ENCODE measurements around the gene TMEM170B.

The TMEM170B gene

GRCh38 chr6:11586536-11586935 is 49.0 kb downstream of the TMEM170B start:
- Mint-ChIP-seq H3K27me3 (no peaks in the 10 kb centered on the region), H3K36me3 (ENCODE audit: low read depth) (no peaks in the 10 kb centered on the region), H3K4me1 (no peaks in the 10 kb centered on the region), H3K4me3 (no peak overlapping the region), H3K9me3 (no peaks in the 10 kb centered on the region), H3K27ac (no peak overlapping the region)
- ATAC-seq (no peak), DNase-seq (no peak)

- H3K4me3 Mint-ChIP-seq, result no peak overlapping the region
- no peaks in the 10 kb centered on the region for H3K9me3 Mint-ChIP-seq
- peaks cover 2% of the 10 kb centered on the region for H3K27me3 Mint-ChIP-seq
- DNase-seq (no peak), ATAC-seq (no peak)
- H3K36me3 Mint-ChIP-seq (ENCODE audit: low read depth), result no peaks in the 10 kb centered on the region
- H3K27ac Mint-ChIP-seq, result no peak overlapping the region
- H3K4me1 Mint-ChIP-seq, result no peaks in the 10 kb centered on the region
Measured at GRCh38 chr6:11589261-11589660, 51.7 kb downstream of the TMEM170B start.

GRCh38 chr6:11592294-11592906 is 54.9 kb downstream of the TMEM170B start:
- H3K4me3 Mint-ChIP-seq, result no peak overlapping the region
- ATAC-seq (no peak), DNase-seq (no peak)
- H3K4me1 Mint-ChIP-seq, result no peaks in the 10 kb centered on the region
- peaks cover 5% of the 10 kb centered on the region for H3K27me3 Mint-ChIP-seq
- no peaks in the 10 kb centered on the region for H3K9me3 Mint-ChIP-seq
- H3K36me3 Mint-ChIP-seq (ENCODE audit: low read depth), result no peaks in the 10 kb centered on the region
- no peak overlapping the region for H3K27ac Mint-ChIP-seq

- Mint-ChIP-seq H3K4me1 (no peaks in the 10 kb centered on the region), H3K9me3 (no peaks in the 10 kb centered on the region), H3K27ac (no peak overlapping the region), H3K36me3 (ENCODE audit: low read depth) (no peaks in the 10 kb centered on the region), H3K27me3 (peaks cover 5% of the 10 kb centered on the region), H3K4me3 (no peak overlapping the region)
- no peak for ATAC-seq
- DNase-seq, result no peak
Measured at GRCh38 chr6:11593096-11593495, 55.5 kb downstream of the TMEM170B start.

- ATAC-seq (no peak), DNase-seq (no peak)
- Mint-ChIP-seq H3K4me3 (no peak overlapping the region), H3K27ac (no peak overlapping the region), H3K9me3 (no peaks in the 10 kb centered on the region), H3K4me1 (no peaks in the 10 kb centered on the region), H3K36me3 (ENCODE audit: low read depth) (no peaks in the 10 kb centered on the region), H3K27me3 (peaks cover 7% of the 10 kb centered on the region)
Measured at GRCh38 chr6:11595903-11596302, 58.4 kb downstream of the TMEM170B start.

GRCh38 chr6:11596640-11597237 is 59.2 kb downstream of the TMEM170B start:
- Mint-ChIP-seq H3K27ac (no peak overlapping the region), H3K9me3 (no peaks in the 10 kb centered on the region), H3K36me3 (ENCODE audit: low read depth) (no peaks in the 10 kb centered on the region), H3K4me1 (no peaks in the 10 kb centered on the region), H3K27me3 (peaks cover 10% of the 10 kb centered on the region), H3K4me3 (no peak overlapping the region)
- no peak for ATAC-seq
- no peak for DNase-seq

- no peaks in the 10 kb centered on the region for H3K9me3 Mint-ChIP-seq
- DNase-seq (no peak), ATAC-seq (no peak)
- peaks cover 17% of the 10 kb centered on the region for H3K27me3 Mint-ChIP-seq
- no peak overlapping the region for H3K4me3 Mint-ChIP-seq
- no peak overlapping the region for H3K27ac Mint-ChIP-seq
- H3K36me3 Mint-ChIP-seq (ENCODE audit: low read depth), result no peaks in the 10 kb centered on the region
- no peaks in the 10 kb centered on the region for H3K4me1 Mint-ChIP-seq
Measured at GRCh38 chr6:11598687-11599086, 61.1 kb downstream of the TMEM170B start.

- Mint-ChIP-seq H3K4me1 (no peaks in the 10 kb centered on the region), H3K9me3 (no peaks in the 10 kb centered on the region), H3K4me3 (no peak overlapping the region), H3K36me3 (ENCODE audit: low read depth) (no peaks in the 10 kb centered on the region), H3K27me3 (peaks cover 12% of the 10 kb centered on the region), H3K27ac (no peak overlapping the region)
- DNase-seq (no peak), ATAC-seq (no peak)
Measured at GRCh38 chr6:11600251-11600650, 62.7 kb downstream of the TMEM170B start.

GRCh38 chr6:11601776-11602605 is 64.4 kb downstream of the TMEM170B start:
- Mint-ChIP-seq H3K9me3 (no peaks in the 10 kb centered on the region), H3K27ac (no peak overlapping the region), H3K4me3 (no peak overlapping the region), H3K4me1 (no peaks in the 10 kb centered on the region), H3K36me3 (ENCODE audit: low read depth) (no peaks in the 10 kb centered on the region), H3K27me3 (peaks cover 16% of the 10 kb centered on the region)
- DNase-seq, result no peak
- ATAC-seq, result no peak

GRCh38 chr6:11604215-11604614 is 66.7 kb downstream of the TMEM170B start:
- no peak overlapping the region for H3K4me3 Mint-ChIP-seq

GRCh38 chr6:11604836-11605506 is 67.4 kb downstream of the TMEM170B start:
- DNase-seq, result no peak
- H3K9me3 Mint-ChIP-seq, result no peaks in the 10 kb centered on the region
- no peak overlapping the region for H3K4me3 Mint-ChIP-seq
- H3K27me3 Mint-ChIP-seq, result peaks cover 16% of the 10 kb centered on the region
- H3K27ac Mint-ChIP-seq, result no peak overlapping the region
- no peak for ATAC-seq
- H3K4me1 Mint-ChIP-seq, result no peaks in the 10 kb centered on the region
- H3K36me3 Mint-ChIP-seq (ENCODE audit: low read depth), result no peaks in the 10 kb centered on the region

More at GRCh38 chr6:11604215-11604614, 66.7 kb downstream of the TMEM170B start:
- H3K4me1 Mint-ChIP-seq, result no peaks in the 10 kb centered on the region
- no peaks in the 10 kb centered on the region for H3K9me3 Mint-ChIP-seq
- peaks cover 16% of the 10 kb centered on the region for H3K27me3 Mint-ChIP-seq
- H3K36me3 Mint-ChIP-seq (ENCODE audit: low read depth), result no peaks in the 10 kb centered on the region
- ATAC-seq, result no peak
- no peak overlapping the region for H3K27ac Mint-ChIP-seq
- no peak for DNase-seq

- ATAC-seq, result no peak
- Mint-ChIP-seq H3K27ac (no peak overlapping the region), H3K4me1 (no peaks in the 10 kb centered on the region), H3K27me3 (peaks cover 16% of the 10 kb centered on the region), H3K36me3 (ENCODE audit: low read depth) (no peaks in the 10 kb centered on the region), H3K9me3 (no peaks in the 10 kb centered on the region), H3K4me3 (no peak overlapping the region)
- no peak for DNase-seq
Measured at GRCh38 chr6:11605507-11605905, 68.0 kb downstream of the TMEM170B start.

GRCh38 chr6:11606332-11606731 is 68.8 kb downstream of the TMEM170B start:
- peaks cover 11% of the 10 kb centered on the region for H3K27me3 Mint-ChIP-seq
- H3K4me3 Mint-ChIP-seq, result no peak overlapping the region
- H3K27ac Mint-ChIP-seq, result no peak overlapping the region
- DNase-seq, result no peak
- H3K9me3 Mint-ChIP-seq, result no peaks in the 10 kb centered on the region
- no peak for ATAC-seq
- H3K4me1 Mint-ChIP-seq, result no peaks in the 10 kb centered on the region
- H3K36me3 Mint-ChIP-seq (ENCODE audit: low read depth), result no peaks in the 10 kb centered on the region

GRCh38 chr6:11607383-11607782 is 69.8 kb downstream of the TMEM170B start:
- peaks cover 10% of the 10 kb centered on the region for H3K27me3 Mint-ChIP-seq
- no peaks in the 10 kb centered on the region for H3K4me1 Mint-ChIP-seq
- no peaks in the 10 kb centered on the region for H3K9me3 Mint-ChIP-seq
- H3K4me3 Mint-ChIP-seq, result no peak overlapping the region
- no peak for ATAC-seq
- H3K27ac Mint-ChIP-seq, result no peak overlapping the region
- no peaks in the 10 kb centered on the region for H3K36me3 Mint-ChIP-seq (ENCODE audit: low read depth)
- no peak for DNase-seq
